Upper lobe of left lung (tissue), 6 donors: ENCODE data around the gene PABPN1. TPM values are rescaled to one million over a fixed set of nuclear protein-coding genes. Genes with fewer than 3 reads are reported as not detected.
"Not testable (repeated sequence)": the region's sequence is repeated elsewhere in the genome, so short reads cannot be mapped to it uniquely, and the experiment has no call there.

Experiments
- ATAC-seq, 2 donors: fragments of 200-7000 bp; cut with Tn5 transposase; one replicate each; pipeline ENCODE4 v1.9.1; 2022; ENCODE audit warnings: mild to moderate bottlenecking in 2 of 2, moderate library complexity in 2 of 2; ENCODE audit not compliant: low FRiP score in 2 of 2
- DNase-seq, 2 donors: peaks; one replicate each; pipeline ENCODE4 v3.0.0-alpha.2; 2019 to 2020
- H3K27ac ChIP-seq, 4 donors: fragments of 200-600 bp; sonication (generic); one replicate each; pipeline ENCODE4 v1.5.1; 2016 to 2019
- H3K27me3 ChIP-seq, 4 donors: fragments of 200-600 bp; sonication (generic); one replicate each; pipeline ENCODE4 v1.5.1; 2017 to 2019
- H3K36me3 ChIP-seq, 4 donors: fragments of 200-600 bp; sonication (generic); one replicate each; pipeline ENCODE4 v1.5.1; 2016 to 2019
- H3K4me1 ChIP-seq, 4 donors: fragments of 200-600 bp; sonication (generic); one replicate each; pipeline ENCODE4 v1.5.1; 2018 to 2019
- H3K4me3 ChIP-seq, 4 donors: fragments of 200-600 bp; sonication (generic); one replicate each; pipeline ENCODE4 v1.5.1; 2017 to 2019; ENCODE audit warnings: mild to moderate bottlenecking in 2 of 4, moderate library complexity in 1 of 4
- H3K9me3 ChIP-seq, 4 donors: fragments of 200-600 bp; sonication (generic); one replicate each; pipeline ENCODE4 v1.5.1; 2018 to 2019
- CTCF ChIP-seq, 6 experiments: fragments of 450-650 bp in 4 of 6; fragments of 200-600 bp in 2 of 6; sonication (generic) in 2 of 6; IDR thresholded peaks; one replicate each; pipeline ENCODE4 v1.5.1; 2016 to 2019; ENCODE audit warnings: antibody characterized with exemption in 6 of 6
- EP300 ChIP-seq, 4 donors: sonication (generic); formaldehyde crosslinking; IDR thresholded peaks; one replicate each; pipeline ENCODE4 v1.5.1; 2017; ENCODE audit warnings: antibody characterized with exemption in 4 of 4, control low read depth in 2 of 4
- POLR2A ChIP-seq, 4 donors: fragments of 450-650 bp; IDR thresholded peaks; one replicate each; pipeline ENCODE4 v1.5.1; 2016 to 2017; ENCODE audit warnings: antibody characterized with exemption in 4 of 4, mild to moderate bottlenecking in 2 of 4
- POLR2AphosphoS5 ChIP-seq, 2 donors: sonication (generic); formaldehyde crosslinking; IDR thresholded peaks; one replicate each; pipeline ENCODE4 v1.5.1; 2017; ENCODE audit warnings: antibody characterized with exemption in 2 of 2
- WGBS, 2 donors: methylation state at CpG; one replicate each; pipeline ENCODE4 v1.1.5; 2017 to 2018; 5-methylcytosine and 5-hydroxymethylcytosine counted together
- total RNA-seq, 6 donors: library from RNA; depleted of rRNA in 4 of 6; stranded (reverse); fragments of >200 nt in 4 of 6; gene quantifications; one replicate each; pipeline versions ENCODE4 v1.1.0 to v1.2.1, GENCODE V29; 2016 to 2021
- donor health status: DM: no; HTN: no; CAD: no; lungs with moderate emphysema.
- donor health status: DM: no; HTN: yes; CAD: no; lungs with severe emphysema.

Gene PABPN1
- total RNA-seq, 6 donors from 2014 or later = 47.6 to 325 (median 85.7) TPM

DNA sequence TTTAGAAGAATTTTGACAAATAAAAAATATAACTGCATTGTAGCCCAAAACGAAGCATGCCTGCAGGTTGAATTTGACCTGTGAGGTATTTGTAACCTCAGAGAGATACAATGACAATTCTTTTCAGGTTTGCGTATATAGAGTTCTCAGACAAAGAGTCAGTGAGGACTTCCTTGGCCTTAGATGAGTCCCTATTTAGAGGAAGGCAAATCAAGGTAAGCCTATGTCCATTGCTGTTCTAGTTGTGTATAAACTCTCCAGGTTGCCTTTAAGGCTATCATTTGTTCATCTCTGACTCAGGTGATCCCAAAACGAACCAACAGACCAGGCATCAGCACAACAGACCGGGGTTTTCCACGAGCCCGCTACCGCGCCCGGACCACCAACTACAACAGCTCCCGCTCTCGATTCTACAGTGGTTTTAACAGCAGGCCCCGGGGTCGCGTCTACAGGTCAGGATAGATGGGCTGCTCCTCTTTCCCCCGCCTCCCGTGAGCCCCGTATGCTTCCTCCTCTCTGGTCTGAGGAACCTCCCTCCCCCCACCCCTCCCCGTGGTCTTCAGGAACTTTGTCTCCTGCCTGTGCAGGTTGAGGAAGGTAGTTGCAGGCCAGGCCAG lies 2.7 kb downstream of the PABPN1 start:
- no peak for ATAC-seq
- Histone ChIP-seq H3K36me3 (peaks cover 0 to 39% (median 30%) of the 10 kb centered on the region in 4 donors), H3K27ac (no peak overlapping the region), H3K9me3 (no peaks in the 10 kb centered on the region), H3K27me3 (no peaks in the 10 kb centered on the region), H3K4me3 (no peak overlapping the region), H3K4me1 (peaks cover 14 to 23% (median 21%) of the 10 kb centered on the region in 4 donors)
- 83 to 89% methylated on average over 18 of the region's 18 CpGs for WGBS, 2 donors
- TF ChIP-seq POLR2A (IDR thresholded peaks at IDR 0.05) (no peak), POLR2AphosphoS5 (IDR thresholded peaks at IDR 0.05) (no peak), EP300 (IDR thresholded peaks at IDR 0.05) (no peak), CTCF (IDR thresholded peaks at IDR 0.05) (no peak)
- peak in 1 of 2 donors; percentile 68 for DNase-seq

GRCh38 chr14:23324455-23324846 lies 3.2 kb downstream of the PABPN1 start:
- Histone ChIP-seq H3K36me3 (peaks cover 0 to 39% (median 30%) of the 10 kb centered on the region in 4 donors), H3K9me3 (no peaks in the 10 kb centered on the region), H3K4me1 (peaks cover 14 to 23% (median 21%) of the 10 kb centered on the region in 4 donors), H3K27me3 (no peaks in the 10 kb centered on the region), H3K4me3 (no peak overlapping the region), H3K27ac (no peak overlapping the region)
- DNase-seq (no peak), ATAC-seq (no peak)
- TF ChIP-seq POLR2A (IDR thresholded peaks at IDR 0.05) (no peak), CTCF (IDR thresholded peaks at IDR 0.05) (no peak), EP300 (IDR thresholded peaks at IDR 0.05) (no peak), POLR2AphosphoS5 (IDR thresholded peaks at IDR 0.05) (no peak)
- WGBS, 2 donors = 94 to 100% methylated on average over 2 of the region's 2 CpGs

DNA sequence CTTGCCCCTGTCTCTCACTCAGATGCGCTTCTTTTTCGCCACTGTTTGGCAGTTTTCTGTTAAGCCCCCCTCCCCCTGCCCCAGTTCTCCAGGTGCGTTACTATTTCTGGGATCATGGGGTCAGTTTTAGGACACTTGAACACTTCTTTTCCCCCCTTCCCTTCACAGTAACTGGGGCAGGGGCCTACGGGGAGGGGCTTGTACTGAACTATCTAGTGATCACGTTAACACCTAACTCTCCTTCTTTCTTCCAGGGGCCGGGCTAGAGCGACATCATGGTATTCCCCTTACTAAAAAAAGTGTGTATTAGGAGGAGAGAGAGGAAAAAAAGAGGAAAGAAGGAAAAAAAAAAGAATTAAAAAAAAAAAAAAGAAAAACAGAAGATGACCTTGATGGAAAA lies 3.7 kb downstream of the PABPN1 start:
- Histone ChIP-seq H3K4me3 (no peak overlapping the region), H3K9me3 (no peaks in the 10 kb centered on the region), H3K4me1 (peaks cover 12 to 23% (median 21%) of the 10 kb centered on the region in 4 donors), H3K27me3 (no peaks in the 10 kb centered on the region), H3K36me3 (peaks cover 0 to 39% (median 30%) of the 10 kb centered on the region in 4 donors), H3K27ac (no peak overlapping the region)
- ATAC-seq (no peak), DNase-seq (no peak)
- WGBS, 2 donors = 84 to 90% methylated on average over 7 of the region's 7 CpGs
- TF ChIP-seq CTCF (IDR thresholded peaks at IDR 0.05) (no peak), EP300 (IDR thresholded peaks at IDR 0.05) (no peak), POLR2A (IDR thresholded peaks at IDR 0.05) (no peak), POLR2AphosphoS5 (IDR thresholded peaks at IDR 0.05) (no peak)

DNA sequence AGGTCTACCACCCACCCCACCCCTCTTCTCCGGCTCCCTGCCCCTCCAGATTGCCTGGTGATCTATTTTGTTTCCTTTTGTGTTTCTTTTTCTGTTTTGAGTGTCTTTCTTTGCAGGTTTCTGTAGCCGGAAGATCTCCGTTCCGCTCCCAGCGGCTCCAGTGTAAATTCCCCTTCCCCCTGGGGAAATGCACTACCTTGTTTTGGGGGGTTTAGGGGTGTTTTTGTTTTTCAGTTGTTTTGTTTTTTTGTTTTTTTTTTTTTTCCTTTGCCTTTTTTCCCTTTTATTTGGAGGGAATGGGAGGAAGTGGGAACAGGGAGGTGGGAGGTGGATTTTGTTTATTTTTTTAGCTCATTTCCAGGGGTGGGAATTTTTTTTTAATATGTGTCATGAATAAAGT lies 4.5 kb downstream of the PABPN1 start:
- not testable (repeated sequence) for H3K9me3 ChIP-seq, H3K27ac ChIP-seq, DNase-seq, H3K4me3 ChIP-seq, ATAC-seq, H3K27me3 ChIP-seq
- H3K36me3 ChIP-seq = peaks cover 0 to 39% (median 30%) of the 10 kb centered on the region in 4 donors
- peaks cover 10 to 18% (median 15%) of the 10 kb centered on the region in 4 donors for H3K4me1 ChIP-seq
- WGBS, 2 donors = 98 to 99% methylated on average over 5 of the region's 5 CpGs

DNA sequence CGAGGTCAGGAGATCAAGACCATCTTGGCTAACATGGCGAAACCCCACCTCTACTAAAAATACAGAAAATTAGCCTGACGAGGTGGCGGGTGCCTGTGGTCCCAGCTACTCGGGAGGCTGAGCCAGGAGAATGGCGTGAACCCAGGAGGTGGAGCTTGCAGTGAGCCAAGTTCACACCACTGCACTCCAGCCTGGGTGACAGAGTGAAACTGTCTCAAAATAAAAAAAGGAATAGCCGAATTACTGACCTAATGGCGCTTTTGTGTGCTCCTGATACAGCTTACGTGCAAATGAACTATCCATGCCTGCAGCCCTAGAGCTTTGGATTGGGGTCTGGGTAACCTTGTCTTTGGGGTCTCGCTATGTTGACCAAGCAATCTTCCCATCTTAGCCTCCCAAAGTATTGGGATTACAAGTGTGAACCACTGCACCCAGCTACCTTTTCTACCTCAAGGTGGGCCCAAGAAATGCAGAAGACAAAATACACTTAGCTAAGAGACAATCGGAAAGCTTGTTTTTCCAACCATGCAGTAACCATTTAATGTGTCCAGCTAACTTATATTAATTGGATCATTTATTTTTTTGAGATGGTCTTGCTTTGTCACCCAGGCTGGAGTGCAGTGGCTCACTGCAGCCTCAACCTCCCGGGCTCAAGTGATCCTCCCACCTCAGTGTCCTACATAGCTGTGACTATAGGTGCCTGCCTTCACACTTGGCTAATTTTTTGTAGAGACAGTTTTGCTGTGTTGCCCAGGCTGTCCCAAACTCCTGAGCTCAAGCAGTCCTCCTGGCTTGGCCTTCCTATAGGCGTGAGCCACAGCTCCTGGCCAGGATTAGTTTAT lies 5.5 kb downstream of the PABPN1 start:
- TF ChIP-seq CTCF (IDR thresholded peaks at IDR 0.05) = no peak
- TF ChIP-seq EP300 (IDR thresholded peaks at IDR 0.05) = no peak
- TF ChIP-seq POLR2AphosphoS5 (IDR thresholded peaks at IDR 0.05) = no peak
- TF ChIP-seq POLR2A (IDR thresholded peaks at IDR 0.05) = no peak
- no peak for ATAC-seq
- WGBS, 2 donors = 83 to 86% methylated on average over 13 of the region's 13 CpGs
- no peak for DNase-seq
- H3K36me3 ChIP-seq = peaks cover 0 to 39% (median 30%) of the 10 kb centered on the region in 4 donors
- H3K9me3 ChIP-seq = no peaks in the 10 kb centered on the region
- H3K4me3 ChIP-seq = no peak overlapping the region
- H3K4me1 ChIP-seq = peaks cover 10 to 18% (median 15%) of the 10 kb centered on the region in 4 donors
- no peaks in the 10 kb centered on the region for H3K27me3 ChIP-seq
- no peak overlapping the region for H3K27ac ChIP-seq
